ENCODE results near the gene NLK.

NLK gene

DNA sequence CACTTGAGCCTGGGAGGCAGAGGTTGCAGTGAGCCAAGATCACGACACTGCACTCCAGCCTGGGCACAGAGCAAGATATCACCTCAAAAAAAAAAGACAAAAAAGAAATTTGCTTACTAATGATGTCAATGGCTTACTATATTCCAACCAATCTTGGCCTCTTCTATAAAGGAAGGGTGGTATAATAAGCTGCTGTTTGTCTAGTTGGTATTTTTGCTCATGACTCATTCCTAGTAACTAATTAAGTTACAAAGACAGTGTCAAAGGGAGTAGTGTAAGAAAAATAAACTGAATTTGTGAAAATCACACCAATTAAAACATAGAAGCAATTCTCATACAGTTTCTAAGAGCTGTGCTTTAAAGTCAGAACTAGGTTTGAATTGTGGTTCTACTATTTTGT is 82.5 kb downstream of the NLK start:
- TF ChIP-seq, protein P1, sequence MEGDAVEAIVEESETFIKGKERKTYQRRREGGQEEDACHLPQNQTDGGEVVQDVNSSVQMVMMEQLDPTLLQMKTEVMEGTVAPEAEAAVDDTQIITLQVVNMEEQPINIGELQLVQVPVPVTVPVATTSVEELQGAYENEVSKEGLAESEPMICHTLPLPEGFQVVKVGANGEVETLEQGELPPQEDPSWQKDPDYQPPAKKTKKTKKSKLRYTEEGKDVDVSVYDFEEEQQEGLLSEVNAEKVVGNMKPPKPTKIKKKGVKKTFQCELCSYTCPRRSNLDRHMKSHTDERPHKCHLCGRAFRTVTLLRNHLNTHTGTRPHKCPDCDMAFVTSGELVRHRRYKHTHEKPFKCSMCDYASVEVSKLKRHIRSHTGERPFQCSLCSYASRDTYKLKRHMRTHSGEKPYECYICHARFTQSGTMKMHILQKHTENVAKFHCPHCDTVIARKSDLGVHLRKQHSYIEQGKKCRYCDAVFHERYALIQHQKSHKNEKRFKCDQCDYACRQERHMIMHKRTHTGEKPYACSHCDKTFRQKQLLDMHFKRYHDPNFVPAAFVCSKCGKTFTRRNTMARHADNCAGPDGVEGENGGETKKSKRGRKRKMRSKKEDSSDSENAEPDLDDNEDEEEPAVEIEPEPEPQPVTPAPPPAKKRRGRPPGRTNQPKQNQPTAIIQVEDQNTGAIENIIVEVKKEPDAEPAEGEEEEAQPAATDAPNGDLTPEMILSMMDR (conservative IDR thresholded peaks at IDR 0.05; ENCODE audit: low read depth) = no peak
- POLR2A ChIA-PET (ENCODE audit: low non-redundant PET) = no interaction called here
- CTCF ChIA-PET = no interaction called here
- no peak for DNase-seq (ENCODE audit: low spot score)
- H3K27ac ChIP-seq = no peak overlapping the region

- no peak for DNase-seq (ENCODE audit: low spot score)
- ChIA-PET POLR2A (ENCODE audit: low non-redundant PET) (no interaction called here), CTCF (no interaction called here)
- TF ChIP-seq, protein P1 (conservative IDR thresholded peaks at IDR 0.05; ENCODE audit: low read depth) = no peak
- H3K27ac ChIP-seq = no peak overlapping the region
These were observed 83.3 kb downstream of the NLK start for GRCh38 chr17:28125526-28126378.

DNA sequence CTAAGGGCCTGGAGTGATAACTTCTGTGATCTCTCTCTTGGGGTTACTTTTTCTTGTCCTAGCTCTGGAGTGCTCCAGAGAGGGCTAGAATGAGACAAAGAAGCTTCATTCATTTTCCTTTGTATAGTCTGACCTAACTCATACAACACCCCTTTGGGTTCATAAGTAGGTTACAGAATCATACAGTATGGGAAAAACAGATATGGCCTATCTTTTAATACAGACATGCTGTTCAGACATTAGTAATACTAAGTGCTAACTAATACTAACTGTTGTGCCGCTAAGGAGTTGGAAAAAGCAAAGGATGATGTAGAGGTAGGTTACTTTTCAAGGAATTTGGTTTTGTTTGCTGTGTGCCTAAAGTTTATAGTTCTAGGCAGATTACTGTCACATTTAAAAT is 84.7 kb downstream of the NLK start:
- no peak for DNase-seq (ENCODE audit: low spot score)
- TF ChIP-seq, protein P1 (conservative IDR thresholded peaks at IDR 0.05; ENCODE audit: low read depth) = no peak
- POLR2A ChIA-PET (ENCODE audit: low non-redundant PET) = no interaction called here
- no peak overlapping the region for H3K27ac ChIP-seq
- CTCF ChIA-PET = no interaction called here

DNA sequence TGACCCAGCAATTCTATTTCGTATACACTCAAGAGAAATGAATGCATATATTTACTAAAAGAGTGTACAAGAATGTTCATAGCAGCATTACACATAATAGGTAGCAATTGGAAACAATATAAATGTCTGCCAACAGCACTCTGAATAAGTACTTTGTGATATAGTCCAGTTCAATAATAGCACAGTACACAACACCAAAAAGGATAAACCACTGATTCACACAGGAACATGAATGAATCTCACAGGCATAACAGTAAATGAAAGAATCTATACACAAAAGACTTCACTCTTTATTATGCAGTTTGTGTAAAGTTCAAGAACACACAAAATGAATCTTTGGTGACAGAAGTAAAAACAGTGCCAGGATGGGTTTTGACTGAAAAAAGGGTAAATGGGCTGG is 86.3 kb downstream of the NLK start:
- TF ChIP-seq, protein P1 (conservative IDR thresholded peaks at IDR 0.05; ENCODE audit: low read depth) = no peak
- no peak overlapping the region for H3K27ac ChIP-seq
- POLR2A ChIA-PET (ENCODE audit: low non-redundant PET) = no interaction called here
- no peak for DNase-seq (ENCODE audit: low spot score)
- CTCF ChIA-PET = no interaction called here

DNA sequence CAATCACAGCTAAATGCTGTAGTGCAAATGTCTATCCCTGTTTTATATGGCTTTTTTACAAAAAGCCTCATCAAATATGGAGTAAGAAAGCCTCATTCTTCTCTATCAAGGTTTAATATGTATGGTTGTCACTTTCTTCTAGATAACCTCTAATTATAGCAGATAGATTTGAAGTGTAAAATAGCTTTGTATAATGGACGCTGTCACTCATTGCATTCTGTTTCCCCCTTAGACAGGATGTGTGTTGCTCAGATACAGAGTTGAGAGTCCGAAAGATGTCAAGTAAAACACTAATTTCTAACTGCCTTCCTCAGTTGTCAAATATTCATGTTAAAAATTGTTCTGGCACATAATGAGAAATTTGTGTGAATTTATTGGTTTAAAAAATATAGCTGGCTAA is 88.0 kb downstream of the NLK start:
- TF ChIP-seq, protein P1 (conservative IDR thresholded peaks at IDR 0.05; ENCODE audit: low read depth) = no peak
- CTCF ChIA-PET = no interaction called here
- no peak for DNase-seq (ENCODE audit: low spot score)
- H3K27ac ChIP-seq = no peak overlapping the region
- POLR2A ChIA-PET (ENCODE audit: low non-redundant PET) = no interaction called here

DNA sequence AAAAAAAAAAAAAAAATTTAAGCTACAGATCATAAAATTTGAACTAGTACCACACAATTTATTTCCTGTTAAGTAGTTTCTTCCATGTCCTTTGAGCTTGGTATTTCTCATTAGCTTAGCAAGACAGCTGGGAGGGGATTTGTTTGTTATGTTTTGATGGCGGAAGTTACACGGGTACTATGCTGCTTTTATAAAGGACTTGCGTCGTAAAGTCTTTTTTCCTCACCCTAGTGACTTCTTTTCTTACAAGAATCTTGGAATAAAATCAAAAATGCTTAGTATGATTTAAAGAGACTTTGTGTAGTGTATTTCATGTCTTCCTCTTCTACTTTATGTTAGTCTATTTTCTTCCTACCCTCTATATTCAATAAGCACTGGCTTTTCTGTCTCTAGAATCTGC is 89.1 kb downstream of the NLK start:
- POLR2A ChIA-PET (ENCODE audit: low non-redundant PET) = no interaction called here
- TF ChIP-seq, protein P1 (conservative IDR thresholded peaks at IDR 0.05; ENCODE audit: low read depth) = no peak
- CTCF ChIA-PET = no interaction called here
- DNase-seq (ENCODE audit: low spot score) = no peak
- no peak overlapping the region for H3K27ac ChIP-seq
